ENCODE measurements around the gene C2CD4C.
"Not testable (repeated sequence)": the region's sequence is repeated elsewhere in the genome, so short reads cannot be mapped to it uniquely, and the experiment has no call there.

- not testable (repeated sequence) for TF ChIP-seq ZNF138 (CRISPR knock-in tag; IDR thresholded peaks at IDR 0.05; ENCODE audit: low read depth); NR3C1 (CRISPR knock-in tag; IDR thresholded peaks at IDR 0.05); ZNF225 (CRISPR knock-in tag; IDR thresholded peaks at IDR 0.05); ZNF224 (CRISPR knock-in tag; IDR thresholded peaks at IDR 0.05); RAD21 (CRISPR knock-in tag; IDR thresholded peaks at IDR 0.05); HHEX (CRISPR knock-in tag; IDR thresholded peaks at IDR 0.05); USF2 (IDR thresholded peaks at IDR 0.05; ENCODE audit: low read depth, low read length); USF2 (CRISPR knock-in tag; IDR thresholded peaks at IDR 0.05; ENCODE audit: borderline replicate concordance); YY1 (IDR thresholded peaks at IDR 0.05; ENCODE audit: insufficient read depth, insufficient replicate concordance, low read depth, low read length)
These were observed 26.4 kb downstream of the C2CD4C start for GRCh38 chr19:382578-382977.
